HG03139 (cell line): Measurements from ENCODE around the gene LRRC46.

ENCODE experiments used
- ATAC-seq: cut with Tn5 transposase; IDR thresholded peaks from one replicate; pipeline ENCODE4 v1.9.1; 2021; ENCODE audit not compliant: unreplicated experiment

The LRRC46 gene

GRCh38 chr17:47850692-47851573 lies 19.5 kb downstream of the LRRC46 start, which contains the start of gene SP6:
SP6 (minus strand) TSS chr17:47851163; CDS start chr17:47848429, 2,734 bp downstream.
- no peak for ATAC-seq

- ATAC-seq: no peak
Measured at GRCh38 chr17:47851764-47852112, 20.3 kb downstream of the LRRC46 start.

DNA sequence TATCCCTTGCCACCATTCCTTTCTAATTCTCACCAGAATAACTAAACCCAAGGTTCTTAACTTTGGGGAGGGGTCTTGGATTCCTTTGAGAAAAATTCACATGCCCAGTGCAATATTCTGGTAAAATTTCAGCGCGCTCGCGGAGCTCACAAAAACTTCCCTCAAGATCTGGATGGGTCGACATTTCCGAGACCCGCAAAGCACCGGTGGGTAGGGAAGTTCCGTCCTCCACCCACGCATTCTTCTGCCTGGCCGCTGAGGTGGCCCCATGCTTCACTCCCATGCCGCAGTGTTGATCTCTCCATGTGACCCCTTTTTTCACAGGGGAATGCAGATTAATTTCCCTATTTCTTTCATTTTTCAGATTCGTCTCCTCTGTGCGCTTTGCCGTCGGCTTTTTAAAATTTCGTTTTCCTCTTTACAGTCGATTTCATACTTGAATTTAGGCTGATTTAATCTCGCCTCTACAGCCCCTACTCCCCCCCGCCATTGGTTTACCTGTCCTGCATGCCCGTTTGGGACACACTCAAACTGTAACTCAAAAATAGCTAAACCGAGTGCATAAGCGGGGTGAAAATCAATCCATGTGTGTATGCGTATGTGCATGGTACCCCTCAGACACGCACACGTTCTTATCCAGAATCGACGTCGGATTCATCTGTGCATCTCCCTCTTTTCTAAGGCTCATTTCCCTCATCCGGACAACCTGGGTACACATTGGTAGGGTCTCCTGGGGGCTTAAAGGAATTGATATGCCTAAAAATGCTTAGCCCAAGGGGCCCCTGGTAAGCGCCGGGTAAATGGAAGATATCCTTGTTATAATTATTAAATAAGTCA lies 20.9 kb downstream of the LRRC46 start:
- no peak for ATAC-seq

DNA sequence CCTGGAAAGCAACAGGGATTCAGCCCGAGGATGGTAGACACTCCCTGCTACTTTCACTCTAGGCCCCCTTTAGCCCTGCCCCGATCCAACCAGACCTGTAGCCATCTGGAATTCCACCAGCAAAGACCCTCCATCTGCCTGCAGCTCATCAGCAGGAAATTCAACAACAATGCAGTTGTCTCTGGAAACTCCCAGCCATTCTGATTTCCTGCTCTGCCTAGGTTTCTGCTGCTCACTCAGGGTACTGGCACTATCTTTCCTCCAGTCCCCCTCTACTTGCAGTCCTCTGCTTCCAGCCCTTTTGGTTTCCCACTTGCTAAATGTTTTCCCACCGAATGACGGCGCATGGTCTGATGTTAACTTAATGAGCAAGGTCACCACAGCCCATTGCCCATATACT lies 22.1 kb downstream of the LRRC46 start:
- no peak for ATAC-seq

DNA sequence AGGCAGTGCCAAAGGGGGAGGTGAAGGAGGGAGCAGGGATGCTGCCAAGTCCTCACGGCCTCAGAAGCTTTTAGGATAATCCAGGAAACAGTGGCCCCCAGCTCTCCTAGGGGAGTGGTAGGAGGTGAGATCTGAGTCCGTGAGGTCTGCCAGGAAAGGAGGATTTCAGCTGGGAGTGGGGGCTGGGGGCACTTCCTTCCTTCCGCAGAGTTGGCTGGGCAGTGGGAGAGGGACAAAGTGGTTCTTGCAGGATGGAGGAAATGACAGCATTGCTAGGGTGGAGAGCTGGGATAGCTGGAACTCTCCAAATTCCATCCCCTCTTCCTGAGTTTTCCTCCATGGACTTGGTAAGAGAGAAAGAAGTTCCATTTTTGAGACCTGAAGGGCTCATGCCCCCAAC lies 24.3 kb downstream of the LRRC46 start:
- no peak for ATAC-seq

GRCh38 chr17:47856830-47857229 lies 25.4 kb downstream of the LRRC46 start:
- ATAC-seq: no peak

DNA sequence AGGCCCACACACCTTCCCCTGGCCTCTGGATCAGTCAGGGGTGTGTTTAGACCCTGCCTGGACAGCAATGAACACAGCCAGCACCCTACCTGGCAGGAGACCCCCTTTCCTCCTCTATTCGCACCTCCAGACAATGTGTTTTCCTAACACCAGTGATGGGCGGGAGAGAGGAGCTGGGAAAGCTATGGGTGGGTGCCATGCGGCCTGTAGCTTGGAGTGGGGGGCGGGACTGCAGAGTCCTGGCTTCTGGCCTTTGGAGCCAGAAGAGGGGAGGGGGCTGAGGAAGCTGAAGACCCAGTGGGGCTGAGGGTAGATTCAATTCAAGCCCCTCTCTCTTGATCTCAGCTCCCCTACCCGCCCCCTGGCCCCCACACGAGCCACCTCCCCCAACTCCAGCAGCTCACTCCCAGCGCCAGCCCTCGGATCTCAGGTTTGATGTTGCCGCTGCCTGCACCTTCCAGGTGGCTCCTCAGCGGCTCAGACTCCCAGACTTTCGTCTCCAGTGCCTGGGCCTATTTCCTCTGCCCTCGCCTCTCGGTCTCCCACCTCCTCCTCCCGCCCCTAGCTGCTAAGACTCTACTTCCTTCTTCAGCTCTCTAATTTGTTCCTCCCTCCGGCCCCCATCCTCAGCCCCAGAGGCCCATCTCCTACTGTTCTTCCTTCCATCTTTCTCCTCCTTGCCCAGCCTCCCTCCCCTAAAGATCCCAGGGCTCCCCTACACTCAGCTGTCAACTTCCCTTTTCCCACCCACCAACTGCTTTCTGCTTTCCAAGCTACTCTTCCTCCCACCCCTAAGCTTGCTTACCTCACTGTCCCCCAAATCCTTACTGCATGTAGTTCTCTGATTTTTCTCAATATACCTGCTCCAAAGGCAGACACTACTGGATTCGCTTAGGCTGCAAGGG lies 26.3 kb downstream of the LRRC46 start:
- ATAC-seq: no peak

GRCh38 chr17:47860386-47860785 lies 28.9 kb downstream of the LRRC46 start:
- no peak for ATAC-seq

DNA sequence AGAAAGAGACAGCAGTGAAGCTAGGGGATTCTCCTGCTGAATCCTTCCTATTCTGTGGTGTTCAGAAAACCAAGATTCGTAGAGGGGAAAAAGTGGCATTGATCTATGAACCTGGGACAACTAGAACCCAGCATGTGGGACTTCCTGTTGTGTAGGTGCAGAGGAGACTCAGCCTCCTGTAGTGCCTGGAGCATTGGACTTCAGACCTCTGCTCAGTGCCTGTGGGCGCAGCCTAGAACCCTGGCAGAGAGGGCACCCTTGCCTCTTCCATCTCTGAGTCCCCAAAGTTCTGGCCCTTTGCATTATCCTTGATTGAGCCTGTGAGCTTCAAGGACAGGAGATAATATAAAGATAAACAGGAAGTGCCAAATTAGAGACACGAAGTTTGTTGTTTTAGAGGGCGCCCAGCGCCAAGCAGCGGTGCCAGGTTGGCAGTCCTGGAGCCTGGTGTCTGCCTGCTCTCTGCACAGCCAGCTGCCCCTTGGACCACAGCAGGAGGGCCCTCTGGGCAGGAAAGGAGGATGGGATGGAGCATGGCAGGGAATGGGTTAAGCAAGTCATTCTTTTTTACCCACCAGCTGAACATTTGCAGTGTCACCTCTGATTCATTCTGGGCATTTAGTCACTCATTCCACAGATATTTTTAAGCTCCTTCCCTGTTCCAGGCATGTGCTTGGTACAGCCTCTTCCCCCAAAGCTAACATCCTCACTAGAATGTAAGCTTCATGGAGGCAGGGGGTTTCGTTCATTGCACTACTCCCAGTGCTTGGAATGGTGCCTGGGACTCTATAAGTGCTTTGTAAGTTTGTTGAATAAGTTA lies 31.4 kb downstream of the LRRC46 start:
- ATAC-seq: no peak

- ATAC-seq: no peak
Measured at GRCh38 chr17:47864791-47865216, 33.3 kb downstream of the LRRC46 start.

DNA sequence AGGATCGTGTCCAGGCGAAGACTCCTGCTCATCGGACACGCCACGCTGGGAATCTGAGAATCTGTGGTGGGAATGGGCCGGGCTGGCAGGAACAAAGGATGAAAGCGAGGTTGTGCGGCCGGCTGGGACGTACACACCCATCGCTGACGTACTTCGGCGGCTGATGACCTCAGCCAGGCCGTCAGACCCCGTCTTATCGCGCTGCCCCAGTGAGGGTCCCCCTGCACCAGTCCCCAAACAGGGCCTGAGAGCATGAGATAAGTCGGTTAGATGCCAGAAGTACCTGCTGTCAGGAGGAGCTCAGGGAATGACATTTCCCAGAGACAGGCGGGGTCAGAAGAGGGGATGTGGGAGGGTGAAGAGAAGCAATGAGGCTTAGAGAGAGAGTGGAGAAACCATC lies 35.5 kb downstream of the LRRC46 start:
- no peak for ATAC-seq

DNA sequence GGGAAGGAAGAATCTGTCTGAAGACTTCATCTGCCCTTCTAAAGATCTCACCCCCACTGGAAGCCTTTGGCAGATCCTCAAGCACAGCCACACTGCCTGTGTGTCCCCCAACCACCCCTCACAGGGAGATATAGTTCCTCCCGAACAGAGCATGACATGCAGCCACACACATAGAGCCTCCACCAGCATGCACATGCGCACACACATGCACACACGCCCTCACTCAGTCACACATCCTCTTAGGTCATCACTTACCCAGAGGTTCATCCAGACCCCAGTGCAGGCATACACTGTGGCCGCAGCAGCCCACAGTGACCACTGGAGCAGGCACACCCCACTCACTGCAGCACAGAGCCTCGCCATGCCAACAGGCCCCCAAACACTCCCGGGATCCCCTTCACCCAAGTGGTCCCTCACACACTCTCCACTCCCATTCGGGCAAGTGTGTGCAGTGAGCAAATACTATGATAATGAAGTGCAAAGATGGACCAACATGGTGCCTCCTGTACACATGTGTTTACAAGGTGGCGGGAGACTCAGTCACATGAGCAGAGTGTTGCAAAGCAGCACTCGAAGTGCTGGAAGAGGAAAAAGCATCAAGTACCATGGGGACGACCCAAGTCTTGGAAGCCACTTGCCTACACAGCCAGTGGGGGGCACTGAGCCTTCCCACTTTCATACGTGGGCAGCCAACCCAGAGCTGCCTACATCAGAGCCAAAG lies 36.5 kb downstream of the LRRC46 start:
- ATAC-seq: no peak

- no peak for ATAC-seq
Measured at GRCh38 chr17:47869114-47869513, 37.6 kb downstream of the LRRC46 start.

GRCh38 chr17:47870056-47870455 lies 38.6 kb downstream of the LRRC46 start:
- no peak for ATAC-seq

- no peak for ATAC-seq
Measured at GRCh38 chr17:47871048-47871447, 39.6 kb downstream of the LRRC46 start.

GRCh38 chr17:47872019-47872650 lies 40.7 kb downstream of the LRRC46 start:
- ATAC-seq: no peak

DNA sequence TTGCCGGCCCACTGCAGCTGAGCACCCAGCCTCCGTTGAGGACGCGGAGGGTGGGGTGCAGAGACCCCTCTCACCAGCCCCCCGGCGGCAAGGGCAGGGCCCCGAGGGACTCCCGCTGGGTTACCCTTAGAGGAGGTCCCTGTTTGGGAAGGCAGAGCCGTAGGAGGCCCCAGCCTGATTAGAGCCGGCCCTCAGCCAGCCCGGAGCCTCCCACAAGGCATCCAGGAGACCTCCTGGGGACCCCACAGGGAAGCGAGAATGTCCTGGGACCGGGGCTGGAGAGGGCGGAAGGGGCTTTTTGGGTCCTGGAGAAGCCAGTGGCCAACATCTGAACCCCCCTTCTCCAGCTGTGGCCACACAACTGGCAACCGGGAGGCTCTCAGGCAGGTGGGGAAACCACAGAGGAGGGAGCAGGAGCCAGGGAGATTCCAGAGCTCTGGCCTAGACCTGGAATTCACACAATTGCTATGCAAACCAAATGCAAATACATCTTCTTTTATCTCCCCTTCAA lies 41.2 kb downstream of the LRRC46 start:
- no peak for ATAC-seq

GRCh38 chr17:47873200-47874090 lies 42.0 kb downstream of the LRRC46 start:
- no peak for ATAC-seq
